GM19324 (cell line): Measurements from ENCODE around the gene CATSPER4.

ENCODE experiments used
- ATAC-seq: cut with Tn5 transposase; IDR thresholded peaks from one replicate; pipeline ENCODE4 v1.9.1; 2021; ENCODE audit warnings: mild to moderate bottlenecking, moderate library complexity; ENCODE audit not compliant: unreplicated experiment, low FRiP score

CATSPER4 gene

DNA sequence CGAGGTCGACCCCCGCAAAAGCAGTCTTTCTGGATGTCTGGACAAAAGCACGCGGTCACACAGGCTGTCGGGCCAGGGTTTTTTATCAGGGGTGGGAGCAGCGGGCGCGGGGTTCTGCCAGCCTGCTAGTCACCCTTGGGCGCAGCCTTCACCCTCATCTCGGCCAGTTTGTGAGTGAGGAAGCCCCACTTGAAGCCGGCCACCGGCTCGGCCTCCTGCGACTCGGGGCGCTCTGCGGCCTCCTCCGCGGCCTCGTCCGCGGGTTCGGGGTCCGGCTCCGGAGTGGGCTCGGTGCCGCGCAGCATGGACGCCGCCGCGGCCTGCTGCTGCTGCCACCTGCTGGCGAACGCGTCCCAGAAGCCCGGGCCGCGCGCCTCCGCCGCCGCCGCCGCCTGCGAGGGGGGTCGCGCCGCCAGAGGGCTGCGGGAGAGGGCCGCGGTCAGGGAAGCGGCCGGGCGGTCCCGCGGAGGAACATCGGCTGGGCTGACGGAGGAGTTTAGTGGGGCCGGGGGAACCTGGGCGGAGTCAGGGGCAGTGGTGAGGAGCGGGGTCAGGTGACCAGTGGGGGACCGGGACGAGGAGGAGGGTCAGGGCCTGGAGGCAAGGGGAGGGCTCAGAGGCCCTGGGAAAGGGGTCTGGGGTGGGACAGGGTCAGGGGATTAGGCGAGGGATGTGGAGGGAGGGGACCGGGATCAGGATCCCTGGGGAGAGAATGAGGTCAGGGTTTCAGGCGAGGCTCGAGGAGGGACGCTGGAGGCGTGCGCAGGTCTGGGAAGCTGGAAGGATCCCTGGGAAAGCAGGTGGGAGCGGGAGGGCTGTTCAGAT is 26.2 kb upstream of the CATSPER4 start:
- ATAC-seq: no peak

DNA sequence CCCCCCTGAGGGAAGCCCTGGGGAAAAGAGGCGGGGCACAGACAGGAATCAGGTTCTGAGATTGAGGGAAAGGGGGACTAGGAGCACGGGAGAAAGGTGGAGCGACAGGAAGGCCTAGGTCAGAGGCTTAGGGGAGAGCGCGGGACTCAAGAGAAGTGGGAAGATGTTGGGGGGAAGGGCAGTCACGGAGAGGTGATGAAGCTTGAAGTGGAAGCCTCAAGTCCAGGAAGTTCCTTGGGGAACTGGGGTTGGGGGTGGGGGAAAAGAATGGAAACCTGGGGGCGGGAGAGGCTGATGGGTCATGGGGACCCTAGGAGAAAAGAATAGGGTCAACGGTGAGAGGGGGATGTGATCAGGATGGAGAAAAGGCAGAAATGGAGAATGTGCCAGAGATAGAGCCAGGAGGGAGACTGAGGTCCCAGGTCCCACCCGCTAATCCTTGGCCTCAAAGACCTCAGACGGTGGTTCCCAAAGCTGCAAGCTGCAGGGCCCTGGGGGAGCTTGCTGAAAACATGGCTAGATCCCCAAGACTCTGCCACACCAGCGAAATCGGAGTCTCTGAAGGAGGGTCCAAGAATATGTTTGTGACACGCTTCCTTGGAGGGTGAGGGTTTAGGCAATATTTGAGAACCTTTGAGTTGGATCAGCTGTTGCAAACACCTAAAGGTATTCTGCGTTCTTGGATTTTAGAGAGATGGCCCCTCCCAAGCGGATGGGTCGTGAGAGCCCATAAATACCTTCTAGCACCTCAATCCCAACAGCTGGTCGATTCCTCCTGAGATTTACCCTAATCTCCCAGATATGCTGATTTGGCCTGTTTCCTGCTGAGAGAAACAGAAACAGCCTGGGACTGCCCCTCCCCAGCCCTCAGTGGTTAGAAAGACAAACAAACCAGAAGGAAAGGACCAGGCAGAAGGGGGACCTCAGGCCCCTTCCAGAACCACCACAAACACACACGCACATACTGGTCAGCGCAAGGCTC is 25.2 kb upstream of the CATSPER4 start:
- ATAC-seq: no peak

DNA sequence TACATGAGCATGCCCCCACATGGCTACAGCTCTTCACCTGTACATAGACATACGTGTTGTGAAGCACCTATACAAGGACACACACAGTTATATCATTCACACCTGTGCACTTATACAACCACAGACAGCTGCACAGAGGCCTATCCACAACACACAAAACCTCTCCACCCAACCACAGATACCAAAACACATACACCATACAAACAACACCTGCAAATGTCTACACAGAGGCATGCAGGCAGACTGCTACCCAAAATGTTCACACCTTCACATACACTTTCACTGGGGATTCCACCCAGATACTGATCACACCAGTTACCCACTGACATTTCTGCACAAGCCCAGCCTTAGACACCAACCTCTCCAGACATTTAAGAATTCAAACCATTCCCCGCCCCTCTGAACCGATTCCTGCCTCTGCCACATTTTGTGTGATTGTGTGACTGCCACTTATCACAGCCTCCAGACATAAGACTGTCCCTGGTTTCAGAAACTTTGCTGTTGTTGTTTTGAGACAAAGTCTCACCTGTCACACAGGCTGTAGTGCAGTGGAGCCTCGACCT is 23.6 kb upstream of the CATSPER4 start:
- no peak for ATAC-seq

DNA sequence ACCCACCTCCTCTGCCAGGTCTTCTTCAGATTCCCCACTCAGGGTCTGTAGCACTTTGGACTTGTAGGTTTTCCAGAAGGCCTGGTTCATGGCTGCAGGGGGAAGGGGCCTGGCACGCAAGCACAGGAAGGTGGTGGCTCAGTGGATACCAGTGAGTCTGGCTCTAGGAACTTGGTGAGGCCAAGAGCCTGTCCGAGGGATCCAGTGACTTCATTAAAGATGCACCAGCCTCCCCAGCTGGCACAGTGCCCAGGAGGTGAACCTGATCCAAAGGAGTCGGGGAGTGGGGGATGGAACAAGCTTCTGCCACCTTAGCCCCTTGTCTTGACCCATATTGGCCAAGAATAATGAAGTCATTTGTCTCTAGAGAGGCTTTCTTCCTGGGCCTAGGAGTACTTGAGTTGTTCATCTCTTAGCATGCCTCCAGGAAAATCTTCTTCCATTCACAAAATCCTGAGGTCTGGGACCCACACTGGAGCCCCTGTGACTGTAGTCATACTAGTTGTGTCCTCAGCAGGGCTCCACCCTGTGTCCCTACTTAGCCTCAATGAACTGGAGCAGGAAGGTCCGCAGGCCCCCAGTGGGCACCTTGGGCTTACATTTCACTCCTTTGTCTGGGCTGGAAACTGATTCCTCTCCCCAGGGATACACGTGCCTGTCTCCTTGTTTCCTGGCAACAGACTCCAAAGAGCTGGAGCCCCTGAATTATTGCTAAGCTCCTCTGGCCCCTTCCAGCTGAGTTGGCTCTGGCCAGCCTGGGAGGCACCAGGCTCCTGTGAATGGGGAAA is 21.8 kb upstream of the CATSPER4 start, which contains the start of gene C1orf232:
TSS of gene C1orf232 (minus strand) at position 554 of the 788 bp plus-strand sequence. CDS start at position 90, 464 bp downstream.
- ATAC-seq: no peak

DNA sequence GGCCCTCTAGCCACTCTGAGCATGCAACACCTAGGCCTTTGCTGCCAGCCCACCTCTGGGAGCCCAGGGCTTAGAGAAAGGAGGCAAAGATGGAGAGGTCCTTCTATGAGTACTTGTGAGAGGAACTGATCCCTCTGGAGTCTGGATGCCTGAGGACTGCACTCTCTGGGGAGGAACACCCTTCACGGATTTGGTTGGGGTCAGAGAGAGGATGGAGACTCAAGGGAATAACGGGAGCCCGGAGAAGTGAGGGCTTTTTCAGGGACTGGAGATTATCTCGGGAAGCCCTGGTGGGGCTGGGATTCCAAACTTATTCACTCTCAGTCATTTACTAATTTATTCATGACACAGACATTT is 21.2 kb upstream of the CATSPER4 start:
- no peak for ATAC-seq

DNA sequence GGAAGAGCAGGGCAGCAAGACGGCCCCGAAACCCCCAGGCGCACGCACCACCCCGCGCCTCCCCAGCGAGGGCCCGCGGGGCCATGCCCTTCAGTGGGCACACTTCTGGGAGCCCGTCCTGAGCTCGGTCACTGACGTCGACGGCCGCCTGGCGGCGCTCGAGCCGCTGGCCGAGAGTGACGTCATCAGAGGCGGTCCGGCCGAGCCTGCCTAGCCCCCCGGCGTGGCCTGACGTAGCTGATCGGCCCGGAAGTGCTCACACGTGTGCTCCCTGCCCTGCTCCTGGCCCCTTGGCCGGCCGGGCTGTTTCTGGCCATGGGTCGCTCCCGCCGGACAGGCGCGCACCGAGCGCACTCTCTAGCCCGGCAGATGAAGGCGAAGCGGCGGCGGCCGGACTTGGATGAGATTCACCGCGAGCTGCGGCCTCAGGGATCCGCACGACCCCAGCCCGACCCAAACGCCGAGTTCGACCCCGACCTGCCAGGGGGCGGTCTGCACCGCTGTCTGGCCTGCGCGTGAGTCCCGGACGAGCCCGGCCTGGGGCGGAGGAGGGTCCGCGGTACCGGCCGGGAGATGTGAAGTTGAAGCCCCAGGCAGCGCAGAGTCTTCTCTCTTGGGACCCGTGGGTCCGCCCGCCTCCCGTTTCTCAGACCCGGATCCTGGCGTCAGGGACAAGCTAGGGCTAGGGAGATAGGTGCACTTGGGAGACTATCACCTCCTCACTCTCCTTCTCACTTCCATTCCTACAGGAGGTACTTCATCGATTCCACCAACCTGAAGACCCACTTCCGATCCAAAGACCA is 20.5 kb upstream of the CATSPER4 start, which contains the start of gene ZNF593:
TSS of gene ZNF593 (plus strand) at position 240 of the 803 bp plus-strand sequence. CDS start at position 316, 76 bp downstream.
- ATAC-seq: peak; percentile 88

DNA sequence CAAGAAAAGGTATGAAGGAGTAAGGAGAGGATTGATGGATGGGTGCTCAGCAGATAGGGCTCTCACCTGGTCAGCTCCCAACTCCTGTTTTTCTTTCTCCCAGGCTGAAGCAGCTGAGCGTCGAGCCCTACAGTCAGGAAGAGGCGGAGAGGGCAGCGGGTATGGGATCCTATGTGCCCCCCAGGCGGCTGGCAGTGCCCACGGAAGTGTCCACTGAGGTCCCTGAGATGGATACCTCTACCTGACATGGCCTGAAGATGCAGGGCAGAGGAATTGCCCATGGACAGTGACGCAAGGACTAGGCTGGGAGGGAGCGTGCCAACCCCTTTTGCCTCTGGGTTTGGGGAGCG is 20.0 kb upstream of the CATSPER4 start:
- no peak for ATAC-seq

DNA sequence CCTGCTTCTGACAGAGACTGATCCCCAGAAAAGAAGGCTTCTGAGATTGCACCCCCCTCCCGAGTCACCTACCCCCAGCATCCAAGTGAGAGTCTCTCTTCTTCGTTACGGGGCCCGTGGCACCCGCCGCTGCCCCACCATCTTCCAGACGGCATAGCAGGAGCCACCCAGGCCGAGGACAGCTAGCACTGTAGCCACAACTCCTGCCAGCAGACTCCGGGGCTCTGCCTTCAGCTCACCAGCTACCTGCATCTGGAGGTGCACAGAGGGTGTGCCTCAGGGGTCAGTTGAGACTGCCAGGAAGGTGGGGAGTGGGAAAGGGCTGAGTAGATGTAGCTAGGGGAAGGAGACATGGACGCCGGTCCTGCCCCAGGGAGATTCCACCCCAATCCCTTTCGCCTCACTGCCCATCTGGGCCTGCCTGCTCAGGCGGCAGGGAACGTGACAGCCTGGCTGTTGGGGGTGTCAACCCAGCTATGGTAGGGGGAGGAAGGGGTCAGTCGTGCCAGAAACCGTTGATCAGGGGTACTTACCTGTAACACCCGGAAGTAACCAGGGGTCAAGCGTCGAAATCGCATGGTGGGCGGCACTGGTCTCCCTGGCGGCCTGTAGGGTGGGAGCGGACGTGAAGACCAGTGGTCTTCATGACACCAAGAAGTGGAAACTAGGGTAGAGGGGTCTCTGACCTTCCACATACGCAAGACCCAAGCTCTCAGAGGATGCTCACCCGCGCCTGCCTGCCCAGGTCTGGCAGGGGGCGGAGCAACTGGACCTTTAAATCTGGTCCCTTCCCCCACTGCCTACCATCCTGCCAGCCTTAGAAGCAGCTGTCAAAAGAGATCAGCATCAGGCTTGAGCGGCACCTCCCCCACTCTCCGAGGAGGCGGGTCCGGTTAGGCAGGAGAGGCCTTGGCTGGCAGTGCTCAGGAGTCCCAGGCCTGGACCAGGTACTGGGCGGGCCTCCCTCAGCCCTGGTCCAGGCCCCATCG is 19.0 kb upstream of the CATSPER4 start, which contains the start of gene ZNF593OS:
TSS of gene ZNF593OS (minus strand) at position 749 of the 989 bp plus-strand sequence. CDS start at position 578, 171 bp downstream.
- no peak for ATAC-seq

DNA sequence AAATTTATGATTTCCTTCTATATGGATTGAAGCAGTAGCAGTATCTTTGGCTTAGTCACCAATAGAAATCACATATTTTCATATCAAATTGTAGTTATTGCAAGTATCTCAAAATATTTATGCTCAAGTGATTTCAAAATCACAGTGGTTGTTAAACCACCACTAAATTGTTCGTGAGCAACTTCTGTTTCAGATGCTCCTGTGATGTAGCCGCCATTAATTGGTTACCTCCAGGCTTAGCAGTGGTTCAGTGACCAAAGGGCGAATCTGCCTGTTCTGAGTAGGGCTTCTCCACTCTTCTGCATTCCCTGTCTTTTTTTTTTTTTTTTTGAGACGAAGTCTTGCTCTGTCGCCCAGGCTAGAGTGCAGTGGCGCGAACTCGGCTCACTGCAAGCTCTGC is 15.1 kb upstream of the CATSPER4 start:
- no peak for ATAC-seq

DNA sequence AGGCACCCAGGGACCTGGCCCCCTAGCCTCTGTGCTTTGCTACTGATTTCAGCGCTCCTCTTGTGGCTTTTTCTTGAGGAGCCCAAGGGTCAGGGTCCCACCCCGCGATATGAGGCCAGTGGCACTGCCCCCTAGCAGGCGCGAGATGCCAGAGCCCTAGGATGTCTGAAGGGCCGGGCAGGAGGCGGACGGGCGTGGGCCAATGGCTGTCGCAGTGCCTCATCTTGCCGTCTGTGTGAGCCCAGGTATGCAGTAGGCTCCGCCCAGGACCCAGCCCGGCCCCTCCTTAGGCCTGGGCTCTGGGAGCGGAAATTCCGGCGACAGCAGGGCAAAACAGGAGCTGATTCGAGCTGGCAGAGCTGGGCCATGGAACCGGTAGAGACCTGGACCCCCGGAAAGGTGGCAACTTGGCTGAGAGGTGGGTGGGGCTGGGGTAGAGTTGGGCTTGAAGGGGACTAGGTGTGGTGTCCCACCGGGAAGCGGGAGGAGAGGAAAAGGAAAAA is 13.2 kb upstream of the CATSPER4 start, which contains the start of gene CNKSR1:
TSS of gene CNKSR1 (plus strand) at position 310 of the 503 bp plus-strand sequence. CDS start at position 367, 57 bp downstream.
- no peak for ATAC-seq

DNA sequence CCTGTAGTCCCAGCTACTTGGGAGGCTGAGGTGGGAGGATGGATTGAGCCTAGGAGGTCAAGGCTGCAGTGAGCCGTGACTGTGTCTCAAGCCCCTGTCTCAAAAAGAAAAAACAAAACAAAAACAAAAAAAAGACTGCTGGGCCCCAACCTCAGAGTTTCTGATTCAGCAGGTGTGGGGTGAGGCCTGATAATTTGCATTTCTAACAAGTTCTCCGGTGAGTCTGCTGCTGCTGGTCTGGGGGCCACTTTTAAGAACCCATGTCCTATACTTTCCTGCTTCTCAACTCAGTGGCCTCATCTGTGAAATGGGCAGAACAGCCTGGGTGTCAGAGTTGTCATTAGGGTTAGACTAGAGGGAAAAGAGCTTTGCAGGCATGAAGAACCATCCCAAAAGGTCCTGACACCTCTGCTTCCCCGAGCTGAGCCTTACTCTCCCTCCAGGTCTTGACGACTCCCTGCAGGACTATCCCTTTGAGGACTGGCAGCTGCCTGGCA is 10.3 kb upstream of the CATSPER4 start:
- ATAC-seq: no peak

DNA sequence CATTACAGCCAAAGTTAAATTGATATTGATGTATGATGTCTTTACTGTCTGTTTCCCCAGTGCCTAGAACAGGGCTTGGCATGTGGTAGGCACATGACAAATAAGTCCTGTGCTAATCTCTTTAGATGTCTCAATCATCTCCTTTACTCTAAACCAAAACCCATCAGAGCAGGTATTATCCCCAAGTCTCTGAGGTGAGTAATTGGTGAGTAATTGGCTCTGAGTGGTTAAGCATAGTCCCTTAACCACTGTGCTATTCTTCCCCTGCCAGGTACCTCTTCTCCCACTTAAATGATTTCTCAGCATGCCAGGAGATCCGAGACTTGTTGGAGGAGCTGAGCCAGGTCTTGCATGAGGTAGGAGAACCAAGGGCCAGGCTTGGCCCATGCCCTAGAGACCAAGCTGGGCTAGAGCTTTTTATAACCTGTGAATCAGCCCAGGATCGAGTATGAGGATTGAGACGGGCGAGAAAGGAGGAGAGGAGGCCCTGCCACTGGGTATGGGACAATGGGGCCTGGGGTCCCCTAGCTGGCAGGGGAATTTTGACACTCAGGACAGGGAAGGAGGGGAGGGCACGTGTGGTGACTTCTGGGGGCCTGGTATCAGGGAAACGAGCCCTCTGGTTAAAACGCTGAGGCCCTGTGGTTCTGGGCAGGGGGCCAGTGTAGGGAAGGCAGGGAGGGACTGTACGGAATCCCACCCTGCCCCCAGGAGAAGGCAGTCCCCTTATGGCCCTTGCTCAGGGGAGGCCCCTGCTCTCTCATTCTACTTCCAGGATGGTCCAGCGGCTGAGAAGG is 8.6 kb upstream of the CATSPER4 start:
- ATAC-seq: no peak

DNA sequence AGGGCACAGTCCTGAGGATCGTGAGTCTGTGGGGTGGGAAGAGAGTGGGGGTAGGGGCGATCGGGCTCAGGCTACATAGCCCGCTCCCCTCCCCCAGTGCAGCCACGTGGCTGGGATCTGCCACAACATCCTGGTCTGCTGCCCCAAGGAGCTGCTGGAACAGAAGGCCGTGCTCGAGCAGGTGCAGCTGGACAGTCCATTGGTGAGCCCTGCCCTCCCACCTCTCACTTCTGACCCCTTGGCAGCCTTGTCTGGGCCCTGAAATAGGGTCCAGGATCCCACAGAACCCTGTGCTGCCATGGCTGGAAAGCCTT is 8.1 kb upstream of the CATSPER4 start:
- ATAC-seq: no peak

DNA sequence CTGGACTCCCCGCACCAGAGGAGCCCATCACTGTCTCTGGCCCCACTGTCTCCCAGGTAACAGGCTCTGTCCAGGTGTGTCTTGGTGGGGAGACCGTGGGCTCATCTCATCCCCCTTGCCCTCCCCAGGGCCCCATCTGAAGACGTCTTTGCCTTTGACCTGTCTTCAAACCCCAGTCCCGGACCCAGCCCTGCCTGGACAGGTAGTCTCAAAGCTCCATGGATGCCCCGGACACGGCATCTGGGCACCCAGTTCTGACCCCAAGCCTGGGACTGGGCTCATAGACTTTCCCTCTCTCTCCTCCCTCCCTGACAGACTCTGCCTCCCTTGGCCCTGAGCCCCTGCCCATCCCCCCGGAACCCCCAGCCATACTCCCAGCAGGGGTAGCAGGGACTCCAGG is 6.3 kb upstream of the CATSPER4 start:
- ATAC-seq: no peak

DNA sequence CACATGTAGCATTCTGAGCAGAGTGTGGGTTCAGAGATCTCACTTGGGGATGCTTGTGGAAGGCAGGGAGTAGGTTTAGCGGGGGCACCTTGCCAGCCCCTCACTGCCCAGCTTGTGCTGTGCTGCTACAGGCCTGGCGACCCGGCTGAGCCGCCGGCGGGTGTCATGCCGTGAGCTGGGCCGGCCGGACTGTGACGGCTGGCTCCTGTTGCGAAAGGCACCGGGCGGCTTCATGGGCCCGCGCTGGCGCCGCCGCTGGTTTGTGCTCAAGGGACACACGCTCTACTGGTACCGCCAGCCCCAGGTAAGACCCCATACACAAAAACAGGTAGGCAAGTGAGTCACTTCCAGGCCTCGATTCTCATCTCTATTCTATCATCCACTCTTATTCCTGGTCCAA is 5.5 kb upstream of the CATSPER4 start:
- no peak for ATAC-seq

DNA sequence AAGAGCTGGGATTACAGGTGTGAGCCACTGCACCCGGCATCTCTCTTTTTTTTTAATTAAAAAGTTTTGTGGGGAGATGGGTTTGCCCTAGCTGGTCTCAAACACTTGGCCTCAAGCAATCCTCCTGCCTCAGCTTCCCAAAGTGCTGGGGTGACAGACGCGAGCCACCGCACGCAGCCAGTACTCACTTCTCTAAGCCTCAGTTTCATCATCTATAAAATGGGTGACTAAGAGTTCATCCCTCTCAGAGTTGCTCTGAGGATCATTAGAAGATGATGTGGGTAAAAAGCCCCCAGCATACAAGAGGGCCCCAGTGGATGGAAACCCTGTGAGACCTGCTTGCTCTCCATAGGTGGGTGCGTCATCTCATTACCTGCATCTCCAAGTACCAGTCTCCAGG is 2.5 kb upstream of the CATSPER4 start:
- no peak for ATAC-seq

DNA sequence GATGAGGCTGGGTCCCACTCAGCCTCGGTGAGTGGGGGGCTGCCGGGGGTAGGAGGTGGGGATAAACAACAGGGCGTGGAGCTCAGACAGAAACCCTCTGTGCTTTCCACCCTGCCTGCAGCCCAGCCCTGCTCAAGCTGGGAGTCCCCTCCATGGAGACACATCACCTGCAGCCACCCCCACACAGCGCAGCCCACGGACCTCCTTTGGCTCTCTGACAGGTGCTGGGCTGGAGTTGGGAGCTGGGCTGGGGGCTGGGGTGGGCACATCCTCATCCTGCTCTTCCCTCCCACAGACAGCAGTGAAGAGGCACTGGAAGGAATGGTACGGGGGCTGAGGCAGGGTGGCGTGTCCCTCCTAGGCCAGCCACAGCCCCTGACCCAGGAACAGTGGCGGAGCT is 1.9 kb upstream of the CATSPER4 start:
- no peak for ATAC-seq
